CD4-positive, alpha-beta T cell treated with Interleukin-2 at 100 ng/mL for 4 hours (primary cell): ENCODE data around the gene OVOL1.
"Not testable (repeated sequence)": the region's sequence is repeated elsewhere in the genome, so short reads cannot be mapped to it uniquely, and the experiment has no call there.

Experiments
- DNase-seq: peaks from one replicate; pipeline ENCODE4 v3.0.0-alpha.2; 2020; ENCODE audit warnings: low spot score

Gene OVOL1

DNA sequence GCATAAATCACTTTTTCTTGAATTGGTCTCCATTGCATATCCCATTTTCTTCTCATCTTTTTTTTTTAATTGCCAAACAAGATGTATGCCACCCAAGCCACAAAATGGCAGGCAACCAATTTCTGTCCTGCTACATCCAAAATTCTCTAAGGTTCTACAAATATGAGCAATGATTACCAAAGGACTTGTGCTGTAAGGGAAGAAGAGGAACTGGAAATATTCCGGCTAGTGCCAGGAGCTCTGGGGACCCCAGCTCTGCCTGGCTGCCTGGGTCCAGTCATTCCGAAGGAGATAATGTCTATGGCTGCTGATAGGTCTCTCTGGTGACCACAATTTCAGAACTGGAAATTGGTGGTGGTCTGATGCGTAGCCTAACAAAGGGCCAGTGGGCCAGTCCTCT lies 29.8 kb downstream of the OVOL1 start:
- no peak for DNase-seq

DNA sequence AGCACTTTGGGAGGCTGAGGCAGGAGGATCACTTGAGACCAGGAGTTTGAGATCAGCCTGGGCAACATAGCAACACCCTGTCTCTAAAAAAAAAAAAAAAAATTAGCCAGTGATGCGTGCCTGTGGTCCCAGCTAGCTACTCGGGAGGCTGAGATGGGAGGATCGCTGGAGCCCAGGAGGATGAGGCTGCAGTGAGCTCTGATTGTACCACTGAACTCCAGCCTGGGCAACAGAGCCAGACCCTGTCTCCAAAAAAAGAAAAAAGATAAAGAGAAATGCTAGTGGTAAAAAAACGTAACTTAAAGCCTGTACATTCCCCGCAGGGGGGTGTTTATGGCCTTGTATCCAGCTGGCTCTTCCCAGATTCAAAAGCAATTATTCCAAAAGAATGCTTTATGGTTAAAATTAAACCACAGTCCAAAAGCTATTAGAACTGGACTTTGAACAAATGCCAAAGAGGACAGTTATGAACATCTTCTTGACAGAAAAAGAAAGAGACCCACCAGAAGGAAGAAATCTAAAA lies 30.5 kb downstream of the OVOL1 start:
- no peak for DNase-seq

DNA sequence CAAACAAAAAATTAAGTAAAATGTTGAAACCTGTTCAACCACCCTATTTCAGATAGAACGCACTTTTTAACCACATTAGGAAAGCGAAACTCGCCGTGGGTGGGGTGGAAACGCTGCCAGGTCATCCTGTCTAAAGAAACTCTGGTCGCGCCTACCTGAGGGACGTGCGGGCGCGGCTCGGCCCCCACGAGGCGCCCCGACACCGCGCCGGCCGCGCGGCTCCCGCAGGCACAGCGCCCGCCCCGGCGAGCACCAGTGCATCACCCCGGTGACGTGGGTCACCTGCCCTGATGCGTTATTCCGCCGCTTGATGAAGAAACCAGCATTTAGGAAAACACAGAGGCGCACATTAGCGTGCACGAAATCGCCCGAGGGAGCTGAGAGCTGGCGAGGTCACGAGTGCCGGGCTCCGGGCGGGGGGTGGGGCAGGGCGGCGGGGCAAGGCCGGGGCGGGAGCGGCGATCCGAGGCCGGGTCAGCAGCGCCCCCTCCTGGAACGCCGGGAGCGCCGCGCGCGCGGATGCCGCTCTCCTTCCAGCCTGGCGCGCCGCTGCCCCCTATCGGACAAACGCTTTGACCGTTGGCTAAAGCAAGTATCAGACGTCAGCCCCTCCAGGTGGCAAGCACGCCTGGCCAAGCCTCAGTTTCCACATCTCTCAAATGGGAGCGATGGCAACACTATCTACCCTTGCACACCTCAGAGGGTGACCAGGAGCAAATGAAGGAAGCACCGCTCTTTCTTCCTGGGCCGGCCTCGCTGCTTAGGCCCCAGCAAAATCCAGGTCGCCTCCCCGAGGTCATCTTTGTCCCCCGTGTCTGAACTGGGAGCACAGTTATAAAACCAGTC lies 31.2 kb downstream of the OVOL1 start:
- peak; percentile 93 for DNase-seq

DNA sequence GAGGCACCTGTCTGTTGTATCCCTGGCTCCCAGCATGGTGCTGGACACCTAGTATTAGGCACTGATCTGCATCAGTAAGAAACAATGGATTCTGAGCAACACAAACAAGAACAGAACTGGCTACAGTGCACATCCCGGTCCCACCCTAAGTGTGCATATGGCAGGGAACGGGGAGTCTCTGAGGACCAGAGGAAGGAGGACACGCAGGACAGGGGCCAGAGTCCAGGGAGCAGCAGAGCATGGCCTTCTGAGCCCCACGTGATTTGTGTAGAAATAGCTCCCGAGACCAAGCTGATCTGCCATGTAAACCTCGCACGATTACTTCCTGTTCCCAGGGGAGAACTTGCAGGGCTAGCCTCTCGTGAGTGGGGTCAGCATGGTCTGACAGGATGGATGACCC lies 34.2 kb downstream of the OVOL1 start:
- no peak for DNase-seq

GRCh38 chr11:65822776-65823528 lies 36.1 kb downstream of the OVOL1 start:
- no peak for DNase-seq

GRCh38 chr11:65826984-65827735 lies 40.3 kb downstream of the OVOL1 start:
- no peak for DNase-seq

DNA sequence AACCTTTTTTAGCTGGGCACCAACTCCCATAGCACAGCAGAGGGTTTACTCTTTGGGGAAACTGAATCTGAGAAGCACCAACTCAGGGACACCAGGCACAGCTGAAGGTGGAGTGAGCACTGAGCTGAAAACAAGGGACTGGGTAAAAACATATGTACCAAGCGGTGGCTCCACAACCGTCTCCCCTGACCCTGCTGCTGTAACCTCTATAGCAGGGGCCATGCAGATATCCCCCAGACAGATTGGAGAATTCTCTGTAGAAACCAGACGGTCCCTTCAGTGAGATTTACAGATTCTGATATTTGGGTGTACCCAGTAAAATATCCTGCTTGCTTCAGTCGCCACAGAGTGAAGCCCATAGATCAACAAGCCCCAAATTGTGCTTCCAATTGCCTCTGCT lies 42.6 kb downstream of the OVOL1 start:
- no peak for DNase-seq

DNA sequence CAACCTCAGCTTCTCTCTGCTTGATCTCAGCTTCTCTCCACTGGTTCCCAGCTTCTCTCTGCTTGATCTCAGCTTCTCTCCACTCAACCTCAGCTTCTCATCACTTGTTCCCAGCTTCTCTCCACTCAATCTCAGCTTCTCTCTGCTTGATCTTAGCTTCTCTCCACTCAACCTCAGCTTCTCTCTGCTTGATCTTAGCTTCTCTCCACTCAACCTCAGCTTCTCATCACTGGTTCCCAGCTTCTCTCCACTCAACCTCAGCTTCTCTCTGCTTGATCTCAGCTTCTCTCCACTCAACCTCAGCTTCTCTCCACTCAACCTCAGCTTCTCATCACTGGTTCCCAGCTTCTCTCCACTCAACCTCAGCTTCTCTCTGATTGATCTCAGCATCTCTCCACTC lies 45.4 kb downstream of the OVOL1 start:
- not testable (repeated sequence) for DNase-seq

DNA sequence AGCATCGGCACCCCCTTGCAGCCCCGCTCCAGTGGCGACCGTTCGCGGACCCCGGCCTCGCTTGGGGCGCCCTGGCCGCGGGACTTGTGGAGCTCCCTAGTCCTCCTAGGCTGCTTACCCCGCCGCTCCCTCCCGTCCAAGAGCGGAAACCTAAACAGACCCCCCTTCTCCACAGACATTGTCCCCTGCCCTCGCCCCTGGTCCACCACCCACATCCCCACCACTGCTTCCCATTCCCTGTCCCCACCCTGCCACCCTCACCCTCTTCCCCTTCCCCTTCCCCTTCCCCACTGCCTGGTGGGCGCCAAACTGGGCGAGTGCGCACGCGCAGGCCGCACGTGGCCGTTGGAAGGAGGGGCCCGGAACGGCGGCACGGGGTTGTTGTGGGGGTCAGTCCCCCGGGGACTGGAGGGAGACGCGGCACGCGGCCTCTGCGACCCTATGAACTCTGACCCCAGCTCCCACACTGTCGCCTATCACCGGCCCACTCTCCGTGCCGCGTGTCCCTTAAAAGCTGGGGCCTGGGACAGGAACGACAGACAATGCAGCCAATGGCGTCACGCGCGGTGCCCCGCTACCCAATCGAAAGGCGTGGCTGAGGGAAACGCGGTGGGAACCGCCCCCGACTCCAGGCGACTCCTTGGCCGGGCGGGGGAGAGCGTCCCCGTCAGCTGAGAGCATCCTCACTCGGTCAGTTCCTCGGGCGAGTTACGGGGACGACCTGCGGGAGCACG lies 46.6 kb downstream of the OVOL1 start, which contains the start of gene SNX32:
Gene SNX32 (plus strand): TSS at position 667 of the 734 bp plus-strand sequence. CDS start 103 bp downstream, outside the sequence.
- DNase-seq: peak; percentile 95

DNA sequence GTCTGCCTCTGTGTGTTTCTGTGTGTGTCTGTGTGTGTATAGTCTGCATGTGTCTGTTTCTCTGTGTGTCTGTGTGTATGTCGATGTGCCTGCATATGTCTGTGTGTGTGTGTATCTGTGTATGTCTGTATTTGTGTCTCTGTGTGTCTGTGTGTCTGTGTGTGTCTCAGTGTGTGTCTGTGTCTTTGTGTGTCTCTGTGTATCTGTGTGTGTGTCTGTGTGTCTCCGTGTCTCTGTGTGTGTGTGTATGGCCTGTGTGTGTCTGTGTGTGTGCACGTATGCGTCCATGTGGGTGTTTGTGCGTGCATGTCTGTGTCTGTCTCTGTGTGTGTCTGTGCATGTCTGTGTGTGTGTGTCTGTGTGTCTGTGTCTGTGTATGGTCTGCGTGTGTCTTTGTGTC lies 47.3 kb downstream of the OVOL1 start:
- DNase-seq: no peak

GRCh38 chr11:65842144-65842543 lies 55.3 kb downstream of the OVOL1 start:
- DNase-seq: no peak

DNA sequence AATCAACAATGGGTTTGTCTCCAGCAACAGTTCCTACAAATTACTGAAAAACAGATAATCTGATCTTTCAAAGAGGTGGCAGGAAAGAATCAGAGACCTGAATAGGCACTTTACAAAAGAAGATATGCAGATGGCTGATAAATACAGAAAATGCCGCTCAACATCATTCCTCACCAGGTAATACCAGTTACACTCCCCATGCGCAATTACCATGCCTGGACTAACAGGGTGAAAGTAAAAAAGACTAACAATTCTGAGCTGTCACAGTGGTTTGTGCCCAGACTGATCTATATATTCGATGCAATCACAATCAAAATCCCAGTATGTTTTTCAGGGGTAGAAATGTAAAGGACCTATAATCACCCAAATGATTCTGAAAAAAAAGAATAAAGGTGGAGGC lies 56.9 kb downstream of the OVOL1 start:
- DNase-seq: no peak

- no peak for DNase-seq
These were observed 57.5 kb downstream of the OVOL1 start for GRCh38 chr11:65844231-65844872.
